Left renal cortex interstitium (tissue), 4 donors: Measurements from ENCODE around the gene TMC1. TPM values are rescaled to one million over a fixed set of nuclear protein-coding genes. Genes with fewer than 3 reads are reported as not detected.
"Not testable (repeated sequence)": the region's sequence is repeated elsewhere in the genome, so short reads cannot be mapped to it uniquely, and the experiment has no call there.

ENCODE experiments used
- DNase-seq, 4 donors: peaks; one replicate each; pipeline ENCODE4 v3.0.0-alpha.2; 2013; ENCODE audit warnings: low read depth in 4 of 4, low spot score in 2 of 4, missing footprints in 1 of 4
- polyA plus RNA-seq, 4 donors: library from polyadenylated mRNA; unstranded; fragments of 120-200 nt; gene quantifications; one replicate each; pipeline ENCODE4 v1.2.1, GENCODE V29; 2013; ENCODE audit not compliant: insufficient read length in 4 of 4

TMC1 gene
- polyA plus RNA-seq, 4 donors: 0.86 to 1.2 (median 0.97) TPM

DNA sequence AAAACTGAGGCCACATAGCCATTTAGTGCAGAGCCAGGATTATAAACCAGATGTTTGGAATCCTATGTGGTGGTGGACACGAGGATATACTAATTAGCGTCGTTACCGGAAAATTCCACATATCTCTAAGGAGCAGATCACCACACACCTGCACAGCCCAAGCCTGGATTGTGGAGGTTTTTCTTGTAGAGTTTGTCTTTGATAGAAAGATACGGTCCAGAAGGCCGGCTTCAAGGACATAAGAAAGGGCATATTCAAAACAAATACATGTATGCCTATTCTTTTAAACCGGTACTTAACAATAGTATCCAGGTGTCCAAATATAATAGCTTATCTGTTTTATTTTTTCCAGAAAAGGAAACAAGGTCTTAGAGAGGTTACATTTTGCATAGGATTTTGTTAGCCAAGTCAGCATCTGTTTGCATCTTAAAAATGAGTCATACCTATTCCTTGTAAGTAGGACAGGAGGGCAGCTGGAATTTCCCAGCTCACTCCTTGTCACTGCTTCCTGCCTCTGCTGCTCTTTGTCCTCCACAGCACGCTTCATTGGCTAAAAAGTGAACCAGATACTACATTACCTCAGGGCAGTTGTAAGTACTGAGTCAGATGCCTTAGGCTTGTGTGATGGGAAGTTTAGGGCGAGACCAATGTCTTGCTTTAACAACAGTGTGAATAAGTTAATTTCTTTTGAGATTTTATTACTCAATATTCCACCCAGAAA lies 3.6 kb downstream of the TMC1 start:
- peak in 1 of 4 donors; percentile 47 for DNase-seq

- DNase-seq: peak in 2 of 4 donors; percentile 50 to 62
Measured at GRCh38 chr9:72526901-72527800, 5.7 kb downstream of the TMC1 start.

DNA sequence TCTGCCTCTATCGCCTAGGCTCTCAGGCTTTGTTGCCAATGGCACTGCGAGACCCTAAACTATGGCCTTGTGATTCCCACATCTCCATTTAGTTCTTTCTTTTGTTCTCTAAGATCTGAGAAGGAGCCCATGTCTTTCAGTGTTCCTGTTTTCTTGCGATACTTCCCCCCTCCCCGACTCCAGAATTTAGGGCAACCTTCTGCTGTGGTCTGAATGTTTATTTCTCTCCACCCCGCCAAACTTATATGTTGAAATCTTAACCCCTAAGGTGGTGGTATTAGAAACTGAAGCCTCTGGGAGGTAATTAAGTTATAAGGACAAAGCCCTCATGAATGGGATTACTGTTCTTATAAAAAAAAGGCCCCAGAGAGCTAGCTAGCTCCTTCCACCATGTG lies 6.4 kb downstream of the TMC1 start:
- no peak for DNase-seq

- no peak for DNase-seq
Measured at GRCh38 chr9:72529531-72529930, 8.1 kb downstream of the TMC1 start.

GRCh38 chr9:72533322-72533721 lies 11.9 kb downstream of the TMC1 start:
- no peak for DNase-seq

DNA sequence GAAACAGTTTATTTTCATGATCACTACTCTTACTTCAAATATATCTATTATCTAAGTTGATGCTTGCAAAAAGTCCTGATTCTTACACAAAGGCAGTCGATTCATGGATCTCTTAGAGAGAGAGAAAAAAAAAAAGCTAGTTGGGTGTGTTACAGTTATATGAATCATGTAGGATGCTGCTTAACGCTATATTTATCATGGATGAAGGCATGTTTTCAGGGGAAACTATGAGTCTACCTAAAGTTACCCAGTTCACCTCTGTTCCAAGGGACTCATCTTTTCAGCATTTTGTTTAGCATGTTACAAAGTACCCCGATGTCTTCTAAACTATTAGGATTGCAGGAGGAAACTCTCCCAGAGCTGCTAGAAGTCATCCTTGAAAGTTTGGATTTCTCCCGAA lies 13.5 kb downstream of the TMC1 start:
- no peak for DNase-seq

DNA sequence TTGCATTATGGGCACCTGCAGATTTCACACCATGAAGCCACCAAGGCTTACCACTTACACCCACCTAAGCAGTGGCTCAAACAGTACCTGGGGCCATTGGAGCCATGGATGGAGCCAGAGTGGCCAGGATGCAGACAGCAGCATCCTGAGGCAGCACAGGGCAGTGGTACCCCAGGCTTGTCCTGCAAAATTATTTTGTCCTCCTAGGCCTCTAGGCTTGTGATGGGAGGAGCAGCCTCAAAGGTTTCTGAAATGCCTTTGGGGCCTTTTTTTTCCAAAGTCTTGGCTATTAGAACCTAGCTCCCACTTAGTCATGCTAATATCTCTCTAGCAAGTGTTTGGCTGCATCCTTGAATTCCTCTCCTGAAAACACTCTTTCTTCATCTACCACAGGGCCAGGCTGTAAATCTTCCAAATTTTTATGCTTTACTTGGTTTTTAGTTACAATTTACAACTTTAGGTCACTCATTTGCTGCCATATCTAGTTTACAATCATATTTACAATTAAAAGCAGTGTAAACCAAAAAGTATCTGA lies 15.7 kb downstream of the TMC1 start:
- DNase-seq: no peak

DNA sequence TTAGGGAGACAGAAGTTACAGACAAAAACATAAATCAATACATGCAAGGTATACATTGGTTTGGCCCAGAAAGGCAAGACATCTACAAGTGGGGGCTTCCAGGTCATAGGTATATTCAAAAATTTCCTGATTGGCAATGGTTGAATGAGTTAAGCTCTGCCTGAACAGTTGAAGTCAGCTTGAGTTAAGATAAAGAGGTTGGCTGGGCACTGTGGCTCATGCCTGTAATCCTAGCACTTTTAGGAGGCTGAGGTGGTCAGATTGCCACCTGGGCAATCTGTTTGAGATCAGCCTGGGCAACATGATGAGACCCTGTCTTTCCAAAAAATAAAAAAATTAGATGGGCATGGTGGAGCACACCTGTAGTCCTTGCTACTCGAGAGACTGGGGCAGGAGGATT lies 16.3 kb downstream of the TMC1 start:
- DNase-seq: no peak

DNA sequence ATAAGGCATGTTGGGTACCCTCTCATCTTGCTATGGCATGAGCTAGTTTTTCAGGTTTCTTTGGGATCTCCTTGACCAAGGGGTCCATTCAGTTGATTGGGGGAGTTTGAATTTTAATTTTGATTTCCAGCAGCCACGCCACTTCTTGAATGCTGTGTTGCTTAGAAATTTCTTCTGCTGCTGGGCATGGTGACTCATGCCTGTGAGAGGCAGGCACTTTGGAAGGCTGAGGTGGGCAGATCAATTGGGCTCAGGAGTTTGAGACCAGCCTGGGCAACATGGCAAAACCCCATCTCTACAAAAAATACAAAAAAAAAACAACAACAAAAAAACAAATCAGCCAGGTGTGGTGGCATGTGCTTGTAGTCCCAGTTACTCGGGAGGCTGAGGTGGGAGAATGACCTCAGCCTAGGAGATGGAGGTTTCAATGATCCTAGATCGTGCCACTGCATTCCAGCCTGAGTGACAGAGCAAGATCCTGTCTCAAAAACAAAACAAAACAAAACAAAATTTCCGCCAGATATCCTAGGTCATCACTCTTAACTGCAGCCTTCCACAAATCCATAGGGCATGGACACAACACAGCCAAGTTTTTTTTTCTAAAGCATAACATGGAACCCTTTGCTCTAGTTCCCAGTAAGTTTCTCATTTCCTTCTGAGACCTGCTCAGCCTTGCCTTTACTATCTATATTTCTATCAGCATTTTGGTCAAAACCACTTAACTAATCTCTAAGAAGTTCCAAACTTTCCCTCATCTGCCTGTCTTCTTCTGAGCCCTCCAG lies 17.7 kb downstream of the TMC1 start:
- DNase-seq: no peak

DNA sequence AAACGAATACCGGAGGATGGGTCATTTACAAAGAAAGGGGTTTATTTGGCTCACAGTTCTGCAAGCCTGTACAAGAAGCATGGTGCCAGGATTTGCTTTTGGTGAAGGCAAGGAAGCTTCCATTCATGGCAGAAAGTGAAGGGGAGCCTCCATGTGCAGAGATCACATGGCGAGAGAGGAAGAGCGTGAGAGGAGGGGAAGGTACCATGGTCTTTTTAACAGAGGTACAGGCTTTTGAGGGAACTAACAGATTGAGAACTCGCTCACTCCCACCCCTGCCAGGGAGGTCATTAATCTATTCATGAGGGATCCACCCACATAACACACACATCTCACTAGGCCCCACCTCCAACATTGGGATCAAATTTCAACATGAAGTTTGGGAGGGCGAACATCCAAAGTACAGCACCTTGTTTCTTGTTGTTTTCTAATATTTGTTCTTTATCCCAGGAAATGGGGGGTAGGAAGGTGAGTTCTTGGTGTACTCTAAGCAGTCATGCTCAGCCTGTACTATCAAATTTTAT lies 18.5 kb downstream of the TMC1 start:
- no peak for DNase-seq

GRCh38 chr9:72540348-72540873 lies 19.0 kb downstream of the TMC1 start:
- DNase-seq: no peak

DNA sequence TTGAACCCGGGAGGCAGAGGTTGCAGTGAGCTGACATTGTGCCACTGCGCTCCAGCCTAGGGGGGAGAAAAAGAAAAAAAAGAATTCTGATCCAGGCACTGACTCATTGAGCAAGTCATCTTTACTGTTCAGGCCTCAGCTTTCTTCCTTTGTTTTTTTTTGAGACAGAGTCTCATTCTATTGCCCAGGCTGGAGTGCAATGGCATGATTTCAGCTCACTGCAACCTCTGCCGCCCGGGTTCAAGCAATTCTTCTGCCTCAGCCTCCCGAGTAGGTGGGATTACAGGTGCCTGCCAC lies 21.1 kb downstream of the TMC1 start:
- DNase-seq: not testable (repeated sequence)

GRCh38 chr9:72542917-72543316 lies 21.5 kb downstream of the TMC1 start:
- DNase-seq: no peak

DNA sequence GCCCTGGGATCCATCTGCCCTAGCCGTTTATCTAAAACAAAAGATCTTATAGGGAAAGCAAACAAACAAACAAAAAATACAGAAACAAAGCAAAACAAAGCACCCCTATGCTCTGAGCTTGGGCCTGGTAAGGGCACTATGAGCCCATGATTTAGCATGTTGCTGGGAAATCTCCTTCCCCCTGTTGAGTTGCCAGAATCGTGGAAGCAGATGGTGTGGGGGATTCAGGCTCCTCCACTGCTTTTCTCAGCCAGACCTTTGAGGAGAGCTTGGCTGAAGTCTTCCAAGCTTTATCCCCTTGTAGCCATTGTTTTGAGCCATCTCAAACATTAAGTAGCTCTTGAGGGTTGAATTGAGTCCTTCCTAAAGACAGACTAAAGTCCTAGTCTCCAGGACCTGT lies 29.9 kb downstream of the TMC1 start:
- no peak for DNase-seq

DNA sequence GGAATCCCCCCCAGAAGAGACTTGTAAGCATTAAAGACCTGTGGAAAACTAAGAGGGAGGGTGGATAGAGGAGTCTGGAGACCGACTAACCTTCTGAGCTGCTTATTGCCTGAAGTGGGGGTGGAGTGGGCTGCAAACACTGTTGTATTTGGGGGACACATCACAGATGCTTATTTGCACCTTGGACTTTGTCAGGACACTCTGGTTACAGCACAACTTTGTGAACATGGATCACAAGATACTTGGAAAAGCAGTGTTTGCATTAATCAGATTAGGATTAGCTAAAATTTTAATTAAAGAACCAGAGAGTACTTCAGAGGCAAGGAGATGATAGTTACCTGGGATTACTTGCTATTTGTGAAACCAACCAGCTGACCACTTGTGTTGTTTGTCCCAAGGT lies 30.9 kb downstream of the TMC1 start:
- DNase-seq: no peak

GRCh38 chr9:72554221-72554641 lies 32.8 kb downstream of the TMC1 start:
- DNase-seq: no peak

DNA sequence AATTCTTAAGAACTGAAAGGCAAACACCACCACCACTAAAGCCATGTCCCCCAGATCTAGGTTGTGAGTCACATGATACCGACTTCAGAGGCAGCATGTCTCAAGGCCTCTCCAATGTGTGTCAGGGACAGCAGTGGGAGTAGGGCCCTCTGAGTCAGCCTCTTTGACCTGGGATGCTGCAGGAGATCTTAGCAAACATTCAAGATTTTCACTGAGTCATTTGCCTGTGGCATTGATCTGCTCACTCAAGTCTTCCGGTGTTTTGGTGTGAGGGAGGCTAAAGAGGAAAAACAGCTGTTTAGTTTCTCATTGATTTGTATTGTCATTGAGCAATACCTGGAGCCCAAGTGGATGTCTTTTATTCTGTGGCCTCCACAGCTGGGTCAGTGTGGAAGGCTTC lies 36.1 kb downstream of the TMC1 start:
- no peak for DNase-seq

GRCh38 chr9:72560086-72560485 lies 38.7 kb downstream of the TMC1 start:
- no peak for DNase-seq

DNA sequence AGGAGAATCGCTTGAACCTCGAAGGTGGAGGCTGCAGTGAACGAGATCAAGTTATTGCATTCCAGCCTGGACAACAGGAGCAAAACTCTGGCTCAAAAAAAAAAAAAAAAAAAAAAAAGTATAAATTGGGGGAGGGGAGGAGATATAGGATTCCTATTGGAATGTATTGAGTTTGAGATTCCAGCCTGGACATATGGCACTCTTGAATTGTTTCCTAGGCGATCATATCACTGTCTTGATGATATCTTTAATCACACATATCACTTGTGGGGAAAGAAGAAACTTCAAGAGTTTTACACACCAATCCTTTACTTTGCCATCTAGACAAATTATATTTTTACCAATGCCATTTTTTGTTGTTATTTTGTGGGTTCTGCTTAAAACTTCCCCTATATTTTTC lies 42.4 kb downstream of the TMC1 start:
- no peak for DNase-seq

DNA sequence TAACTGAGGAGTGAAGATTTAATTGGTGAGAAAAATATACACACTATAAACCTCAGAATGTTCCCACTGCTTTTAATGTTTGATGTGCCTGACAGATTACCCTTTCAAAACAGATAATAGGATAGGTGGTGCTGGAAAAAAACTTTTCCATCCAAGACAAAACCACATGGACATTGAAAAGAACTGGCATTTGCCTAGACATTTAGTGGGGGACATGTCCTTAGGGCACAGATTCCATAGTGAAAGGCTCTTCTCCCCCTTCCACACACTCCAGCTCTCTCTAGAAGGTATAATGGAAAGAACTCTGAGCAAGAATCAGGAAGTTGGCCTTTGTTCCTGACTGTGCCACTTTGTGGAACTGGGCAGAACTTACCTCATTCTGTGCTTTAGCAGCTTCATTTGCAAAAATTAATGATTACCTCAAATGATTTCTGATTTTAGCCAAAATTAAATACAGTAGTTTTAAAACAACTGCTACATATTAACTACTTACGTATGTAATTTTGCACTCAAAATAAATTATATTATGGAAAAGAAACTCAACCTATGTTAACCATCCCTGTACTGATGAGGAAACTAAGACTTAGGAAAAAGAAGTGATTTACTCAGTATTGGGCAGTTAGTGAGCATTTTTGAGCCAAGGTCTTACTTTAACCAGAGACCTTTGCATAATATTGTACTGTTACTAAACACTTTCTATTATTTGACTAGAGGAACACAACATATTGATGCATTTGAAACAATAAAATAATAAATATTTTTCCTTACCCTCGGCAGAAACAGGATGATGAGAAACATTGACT lies 43.3 kb downstream of the TMC1 start:
- no peak for DNase-seq
